Fibroblast of the aortic adventitia (primary cell): ENCODE data around the gene GLS. TPM values are rescaled to one million over a fixed set of nuclear protein-coding genes. Genes with fewer than 3 reads are reported as not detected.
A peak's percentile ranks its signal among the peaks of the same experiment; 100 is the strongest.
"Not testable (repeated sequence)": the region's sequence is repeated elsewhere in the genome, so short reads cannot be mapped to it uniquely, and the experiment has no call there.

ENCODE experiments used
- DNase-seq: peaks from one replicate; pipeline ENCODE4 v3.0.0-alpha.2; 2010; ENCODE audit warnings: low read depth
- H3K4me3 ChIP-seq: 2 replicates; pipeline ENCODE4 v1.5.1; 2011; ENCODE audit warnings: low read depth, mild to moderate bottlenecking, control low read depth, low read length, moderate library complexity
- CTCF ChIP-seq: IDR thresholded peaks from 2 replicates; pipeline ENCODE4 v1.5.1; 2011; ENCODE audit warnings: mild to moderate bottlenecking, low read length, control low read depth, inconsistent platforms; ENCODE audit not compliant: insufficient read depth
- total RNA-seq: library from RNA; depleted of rRNA; stranded (reverse); fragments of >200 nt; gene quantifications from 2 replicates; pipeline ENCODE4 v1.2.3, GENCODE V29; 2012; ENCODE audit warnings: low replicate concordance

Gene GLS
- total RNA-seq, 1 donor, result 116 TPM

- peak; percentile 35 for DNase-seq
- no peak for TF ChIP-seq CTCF
- H3K4me3 ChIP-seq, result no peak overlapping the region
Measured at GRCh38 chr2:190877436-190877835, 3.2 kb upstream of the GLS start.

- DNase-seq, result peak; percentile 61
- TF ChIP-seq CTCF, result no peak
- H3K4me3 ChIP-seq, result peak overlapping the region; percentile 77
Measured at GRCh38 chr2:190879474-190880377, 895 bp upstream of the GLS start.

- no peak for TF ChIP-seq CTCF
- DNase-seq, result no peak
- peak overlapping the region; percentile 98 for H3K4me3 ChIP-seq
Measured at GRCh38 chr2:190881084-190881597, 520 bp downstream of the GLS start.

- peak overlapping the region; percentile 98 for H3K4me3 ChIP-seq
- DNase-seq, result peak; percentile 68
- no peak for TF ChIP-seq CTCF
Measured at GRCh38 chr2:190881598-190882410, 1.2 kb downstream of the GLS start.

GRCh38 chr2:190882411-190882766 lies 1.8 kb downstream of the GLS start:
- peak overlapping the region; percentile 98 for H3K4me3 ChIP-seq
- DNase-seq, result no peak
- no peak for TF ChIP-seq CTCF

- no peak for TF ChIP-seq CTCF
- DNase-seq, result peak; percentile 27
- peak overlapping the region; percentile 98 for H3K4me3 ChIP-seq
Measured at GRCh38 chr2:190882856-190883582, 2.4 kb downstream of the GLS start.

- peak overlapping the region; percentile 45 for H3K4me3 ChIP-seq
- not testable (repeated sequence) for DNase-seq
Measured at GRCh38 chr2:190885844-190886243, 5.2 kb downstream of the GLS start.
